Glutamatergic neuron (in vitro differentiated cells): ENCODE measurements around the gene CENATAC. TPM values are rescaled to one million over a fixed set of nuclear protein-coding genes. Genes with fewer than 3 reads are reported as not detected.

Source experiments
- DNase-seq: peaks from one replicate; pipeline ENCODE4 v3.0.0; 2022
- H3K27ac Mint-ChIP-seq: one replicate; pipeline ENCODE4 v1.8.0; 2020; ENCODE audit warnings: mild to moderate bottlenecking, mixed read lengths, inconsistent platforms; ENCODE audit not compliant: unreplicated experiment
- H3K27me3 Mint-ChIP-seq: one replicate; pipeline ENCODE4 v1.8.0; 2020; ENCODE audit warnings: mild to moderate bottlenecking, moderate library complexity, mixed read lengths, inconsistent platforms; ENCODE audit not compliant: unreplicated experiment
- H3K36me3 Mint-ChIP-seq: one replicate; pipeline ENCODE4 v1.8.0; 2020; ENCODE audit warnings: mild to moderate bottlenecking, mixed read lengths, inconsistent platforms; ENCODE audit not compliant: unreplicated experiment
- H3K4me1 Mint-ChIP-seq: one replicate; pipeline ENCODE4 v1.8.0; 2020; ENCODE audit warnings: mild to moderate bottlenecking, low read depth, mixed read lengths, inconsistent platforms; ENCODE audit not compliant: unreplicated experiment
- H3K4me3 Mint-ChIP-seq: one replicate; pipeline ENCODE4 v1.8.0; 2020; ENCODE audit warnings: mild to moderate bottlenecking, mixed read lengths, inconsistent platforms; ENCODE audit not compliant: unreplicated experiment
- H3K9me3 Mint-ChIP-seq: one replicate; pipeline ENCODE4 v1.8.0; 2020; ENCODE audit warnings: mild to moderate bottlenecking, moderate library complexity, mixed read lengths, inconsistent platforms; ENCODE audit not compliant: unreplicated experiment
- CTCF ChIP-seq: fragments of 200-600 bp; sonication (generic); IDR thresholded peaks from one replicate; pipeline ENCODE4 v1.5.0; 2021; ENCODE audit not compliant: partially characterized antibody, unreplicated experiment
- total RNA-seq: library from RNA; stranded (reverse); fragmentation: NEBNext Ultra II Directional; extraction: Animal tissue kit (Norgen Biotek cat#: 25700); gene quantifications from one replicate; pipeline ENCODE4 v1.2.1, GENCODE V29; 2021; ENCODE audit not compliant: unreplicated experiment

CENATAC gene
- total RNA-seq, 1 donor from 2014 or later: 72.3 TPM

- Mint-ChIP-seq H3K36me3 (no peaks in the 10 kb centered on the region), H3K27ac (peak overlapping the region; percentile 33), H3K4me3 (no peak overlapping the region)
Measured at GRCh38 chr11:119027561-119028345, 29.8 kb downstream of the CENATAC start.

DNA sequence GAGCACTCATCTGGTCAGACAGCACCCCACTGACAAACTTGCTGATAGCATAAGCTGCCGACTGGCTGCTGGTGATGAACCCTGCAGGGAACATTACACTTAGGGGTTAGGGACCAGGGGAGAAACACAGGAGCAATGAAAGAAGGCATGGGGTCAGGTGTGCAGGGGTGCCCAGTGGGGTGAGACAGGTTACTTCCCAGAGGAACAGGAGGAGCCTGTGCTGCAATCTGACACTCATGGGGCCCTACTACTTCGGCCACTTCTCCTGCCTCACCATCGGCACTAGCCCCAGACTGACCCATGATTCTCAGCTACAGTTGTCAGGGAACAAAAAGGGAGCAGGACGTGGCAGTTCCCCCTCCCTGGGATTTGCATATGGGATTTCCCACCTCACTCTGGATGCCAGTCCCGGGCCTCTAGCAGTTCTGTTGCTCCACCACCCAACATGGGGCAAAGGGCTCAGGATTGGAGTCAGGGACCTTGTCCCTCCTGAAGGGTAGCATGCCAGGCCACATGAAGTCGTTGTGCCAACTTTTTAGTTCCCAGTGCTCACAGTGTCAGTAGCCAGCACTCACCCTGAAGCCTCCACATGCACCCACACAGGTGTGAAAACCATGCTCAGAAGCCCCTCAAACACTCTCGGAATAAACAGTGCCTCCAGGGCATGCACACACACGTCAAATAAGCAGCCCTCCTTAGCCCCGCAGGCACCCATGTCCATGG is 30.6 kb downstream of the CENATAC start:
- no peak for DNase-seq
- Mint-ChIP-seq H3K9me3 (peaks cover 3% of the 10 kb centered on the region), H3K27me3 (peaks cover 5% of the 10 kb centered on the region), H3K27ac (peak overlapping the region; percentile 33), H3K4me1 (peaks cover 11% of the 10 kb centered on the region), H3K36me3 (no peaks in the 10 kb centered on the region), H3K4me3 (peak overlapping the region; percentile 86)
- TF ChIP-seq CTCF: no peak

More at GRCh38 chr11:119027561-119028345, 29.8 kb downstream of the CENATAC start:
- DNase-seq: no peak
- peaks cover 5% of the 10 kb centered on the region for H3K27me3 Mint-ChIP-seq
- peaks cover 11% of the 10 kb centered on the region for H3K4me1 Mint-ChIP-seq
- TF ChIP-seq CTCF: no peak
- H3K9me3 Mint-ChIP-seq: peaks cover 3% of the 10 kb centered on the region

- no peak for DNase-seq
- TF ChIP-seq CTCF: no peak
- H3K4me1 Mint-ChIP-seq: peaks cover 11% of the 10 kb centered on the region
- H3K4me3 Mint-ChIP-seq: peak overlapping the region; percentile 86
- no peaks in the 10 kb centered on the region for H3K36me3 Mint-ChIP-seq
- H3K9me3 Mint-ChIP-seq: peaks cover 3% of the 10 kb centered on the region
- H3K27ac Mint-ChIP-seq: peak overlapping the region; percentile 33
- H3K27me3 Mint-ChIP-seq: peaks cover 5% of the 10 kb centered on the region
Measured at GRCh38 chr11:119029069-119029339, 31.1 kb downstream of the CENATAC start.

- peaks cover 11% of the 10 kb centered on the region for H3K4me1 Mint-ChIP-seq
- peak overlapping the region; percentile 86 for H3K4me3 Mint-ChIP-seq
Measured at GRCh38 chr11:119029340-119030028, 31.5 kb downstream of the CENATAC start.

More at GRCh38 chr11:119029340-119030028, 31.5 kb downstream of the CENATAC start:
- peak overlapping the region; percentile 34 for H3K27ac Mint-ChIP-seq
- H3K36me3 Mint-ChIP-seq: no peaks in the 10 kb centered on the region
- H3K27me3 Mint-ChIP-seq: peaks cover 5% of the 10 kb centered on the region
- TF ChIP-seq CTCF: no peak
- H3K9me3 Mint-ChIP-seq: peaks cover 3% of the 10 kb centered on the region
- no peak for DNase-seq
